ENCODE data around the gene HTR2B.

The HTR2B gene

GRCh38 chr2:231167745-231168459, 43.1 kb upstream of the HTR2B start:
- no peak overlapping the region for H3K4me3 ChIP-seq (ENCODE audit: low read depth, low read length)

GRCh38 chr2:231163414-231164095, 38.7 kb upstream of the HTR2B start:
- no peak for TF ChIP-seq CTCF (IDR thresholded peaks at IDR 0.05; ENCODE audit: borderline replicate concordance, insufficient read depth, low read depth, low read length)
- no peak overlapping the region for H3K4me3 ChIP-seq (ENCODE audit: low read depth, low read length)

More at GRCh38 chr2:231167745-231168459, 43.1 kb upstream of the HTR2B start:
- no peak for TF ChIP-seq CTCF (IDR thresholded peaks at IDR 0.05; ENCODE audit: borderline replicate concordance, insufficient read depth, low read depth, low read length)

GRCh38 chr2:231163011-231163410, 38.2 kb upstream of the HTR2B start:
- TF ChIP-seq CTCF (IDR thresholded peaks at IDR 0.05; ENCODE audit: borderline replicate concordance, insufficient read depth, low read depth, low read length): no peak
- no peak overlapping the region for H3K4me3 ChIP-seq (ENCODE audit: low read depth, low read length)

- TF ChIP-seq CTCF (IDR thresholded peaks at IDR 0.05; ENCODE audit: borderline replicate concordance, insufficient read depth, low read depth, low read length): no peak
Observed at GRCh38 chr2:231161877-231162329, 37.1 kb upstream of the HTR2B start.

GRCh38 chr2:231161252-231161839, 36.5 kb upstream of the HTR2B start:
- H3K4me3 ChIP-seq (ENCODE audit: low read depth, low read length): no peak overlapping the region
- TF ChIP-seq CTCF (IDR thresholded peaks at IDR 0.05; ENCODE audit: borderline replicate concordance, insufficient read depth, low read depth, low read length): no peak

More at GRCh38 chr2:231161877-231162329, 37.1 kb upstream of the HTR2B start:
- no peak overlapping the region for H3K4me3 ChIP-seq (ENCODE audit: low read depth, low read length)

GRCh38 chr2:231160701-231161100, 35.9 kb upstream of the HTR2B start:
- H3K4me3 ChIP-seq (ENCODE audit: low read depth, low read length): no peak overlapping the region
- TF ChIP-seq CTCF (IDR thresholded peaks at IDR 0.05; ENCODE audit: borderline replicate concordance, insufficient read depth, low read depth, low read length): no peak

Data from GM12875 (cell line).